Cortex of kidney (tissue), 1 donor: ENCODE measurements around the gene AMPH.

Experiments
- DNase-seq: peaks from one replicate; lab custom pipeline; 2025; lab: John Stamatoyannopoulos, UW

AMPH gene

GRCh38 chr7:38542156-38542555 lies 89.0 kb downstream of the AMPH start:
- no peak for DNase-seq

- no peak for DNase-seq
Observed at GRCh38 chr7:38541440-38541839, 89.7 kb downstream of the AMPH start.

DNA sequence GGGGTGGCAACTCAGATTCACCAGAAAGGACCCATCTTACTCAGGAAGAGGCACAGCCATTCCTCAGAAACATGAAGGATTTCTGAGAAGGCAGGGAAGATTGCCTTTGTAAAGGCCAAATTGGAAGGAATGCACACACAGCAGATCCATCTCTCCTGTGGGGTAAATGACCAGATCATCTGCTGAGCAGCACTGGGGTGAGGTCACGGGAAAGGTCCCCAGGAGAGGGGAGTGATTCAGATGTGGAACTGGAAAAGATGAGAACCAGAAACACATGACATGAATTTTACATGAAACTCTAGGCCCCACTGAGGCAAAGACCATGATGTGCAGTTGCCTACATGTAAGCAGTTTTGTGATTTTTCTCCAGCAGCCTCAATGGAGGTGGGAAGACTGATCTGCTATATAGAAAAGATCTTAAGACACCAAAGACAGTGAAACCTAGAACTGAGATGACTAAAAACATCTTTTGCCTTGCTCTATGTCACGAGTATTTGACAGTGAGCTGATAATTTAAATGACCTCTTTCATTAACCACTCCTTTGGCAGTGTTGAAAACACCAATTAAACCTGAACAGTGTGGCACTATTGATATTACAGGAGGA lies 91.6 kb downstream of the AMPH start:
- DNase-seq, result no peak

GRCh38 chr7:38535073-38535472 lies 96.1 kb downstream of the AMPH start:
- no peak for DNase-seq

DNA sequence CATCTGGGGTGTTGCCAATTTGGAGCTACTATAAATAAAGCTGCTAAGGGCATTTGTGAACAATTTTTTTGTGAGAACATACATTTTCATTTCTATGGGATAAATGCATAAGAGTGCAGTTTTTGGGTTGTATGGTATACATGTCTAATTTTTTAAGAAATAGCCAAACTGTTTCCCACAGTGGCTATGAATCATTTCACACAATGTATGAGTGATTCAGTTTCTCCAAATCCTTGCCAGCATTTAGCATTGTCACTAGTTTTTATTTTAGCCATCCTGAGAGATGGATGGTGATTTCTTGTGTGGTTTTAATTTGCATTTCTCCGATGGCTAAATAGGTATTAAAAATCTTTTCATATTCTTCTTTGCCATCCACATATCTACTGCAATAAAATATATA lies 105.3 kb downstream of the AMPH start:
- DNase-seq, result no peak

DNA sequence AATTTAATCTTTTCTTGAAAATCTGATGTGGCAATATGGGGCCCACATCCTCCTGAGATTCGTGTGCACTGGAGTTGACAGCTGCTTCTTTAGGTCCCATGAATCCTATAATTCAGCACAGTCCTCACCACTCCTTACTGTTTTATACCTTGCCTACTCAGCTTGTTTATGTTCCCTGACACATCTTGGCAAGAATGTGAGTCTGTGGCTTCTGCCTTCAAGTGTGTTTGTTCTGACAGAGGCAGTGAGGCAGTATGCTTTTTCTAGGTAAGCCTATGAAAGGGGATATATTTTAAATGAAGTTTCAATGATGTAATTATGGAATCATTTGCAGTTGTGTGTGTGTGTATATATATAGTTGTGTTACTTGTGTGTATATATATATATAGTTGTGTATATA lies 106.4 kb downstream of the AMPH start:
- no peak for DNase-seq

GRCh38 chr7:38520741-38521140 lies 110.4 kb downstream of the AMPH start:
- DNase-seq, result no peak

DNA sequence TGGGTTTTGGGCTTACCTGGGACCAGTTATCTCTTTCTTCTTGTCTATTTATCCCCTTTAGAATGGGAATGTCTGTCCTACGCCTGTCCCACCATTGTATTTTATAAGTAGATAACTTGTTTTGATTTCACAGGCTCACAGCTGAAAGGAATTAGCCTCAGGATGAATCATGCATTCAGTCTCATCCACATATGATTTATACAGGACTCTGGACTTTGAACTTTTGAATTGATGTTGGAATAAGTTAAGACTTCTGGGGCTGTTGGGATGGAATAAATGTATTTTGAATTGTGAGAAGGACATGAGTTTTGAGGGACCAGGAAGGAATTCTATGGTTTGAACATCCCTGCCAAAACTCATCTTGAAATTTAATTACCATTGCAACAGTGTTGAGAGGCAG lies 112.6 kb downstream of the AMPH start:
- no peak for DNase-seq

- DNase-seq, result no peak
Observed at GRCh38 chr7:38512704-38513103, 118.5 kb downstream of the AMPH start.

GRCh38 chr7:38512291-38512690 lies 118.9 kb downstream of the AMPH start:
- no peak for DNase-seq

DNA sequence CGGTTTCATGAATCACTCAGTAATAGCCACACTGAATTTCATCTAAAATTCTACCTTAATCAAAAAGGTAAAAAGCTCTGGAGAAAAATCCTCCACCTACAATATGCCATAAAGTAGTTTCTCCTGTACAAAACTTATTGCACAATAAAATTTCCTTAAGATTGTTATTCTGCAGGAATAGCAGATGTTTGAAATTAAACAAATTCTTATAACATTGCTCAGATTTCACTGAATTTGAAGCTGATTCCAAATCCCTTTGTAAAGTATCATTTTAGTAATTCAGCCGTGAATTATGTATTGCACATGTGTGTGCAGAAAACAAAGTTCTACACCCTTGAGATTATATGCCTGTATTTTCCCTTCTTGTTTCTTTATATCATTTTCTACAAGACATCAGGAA lies 123.8 kb downstream of the AMPH start:
- no peak for DNase-seq

DNA sequence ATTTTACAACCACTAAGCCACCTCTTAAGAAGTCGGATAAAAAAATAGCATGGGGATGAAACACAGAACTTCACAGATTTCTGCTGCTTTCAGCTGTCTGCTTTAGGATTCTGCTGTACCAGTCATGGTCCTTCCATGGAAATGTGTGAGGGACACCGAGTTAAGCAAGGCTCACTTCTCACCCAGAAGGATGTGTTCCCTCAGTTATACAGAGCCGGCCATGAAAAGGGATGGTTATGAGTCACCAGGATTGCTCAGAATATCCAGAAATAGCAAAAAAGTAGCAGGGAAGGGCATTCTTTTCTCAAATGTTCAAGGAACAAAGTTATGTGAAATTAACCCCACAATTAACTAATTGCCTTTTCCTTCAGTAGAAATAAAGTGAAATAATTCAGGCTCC lies 124.4 kb downstream of the AMPH start:
- DNase-seq, result no peak

DNA sequence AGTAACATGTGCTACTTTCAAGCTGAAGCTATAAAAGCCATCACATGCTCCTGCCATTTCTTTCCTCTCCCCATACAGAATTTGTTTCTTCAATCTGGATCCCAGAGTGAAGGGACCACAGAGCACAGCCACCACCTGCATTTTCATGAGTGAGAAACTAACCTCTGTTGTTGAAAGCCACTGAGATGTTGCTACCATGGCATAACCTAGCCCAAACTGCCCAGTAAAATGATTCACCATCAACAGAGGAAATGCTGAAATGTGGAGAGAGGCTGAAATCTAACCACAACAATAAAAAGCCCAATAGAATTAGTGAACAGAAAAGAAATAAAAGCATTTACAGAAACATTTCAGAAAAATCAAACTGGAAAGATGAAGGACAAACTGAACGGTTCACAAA lies 125.2 kb downstream of the AMPH start:
- DNase-seq, result no peak

GRCh38 chr7:38504684-38505083 lies 126.5 kb downstream of the AMPH start:
- DNase-seq, result no peak

DNA sequence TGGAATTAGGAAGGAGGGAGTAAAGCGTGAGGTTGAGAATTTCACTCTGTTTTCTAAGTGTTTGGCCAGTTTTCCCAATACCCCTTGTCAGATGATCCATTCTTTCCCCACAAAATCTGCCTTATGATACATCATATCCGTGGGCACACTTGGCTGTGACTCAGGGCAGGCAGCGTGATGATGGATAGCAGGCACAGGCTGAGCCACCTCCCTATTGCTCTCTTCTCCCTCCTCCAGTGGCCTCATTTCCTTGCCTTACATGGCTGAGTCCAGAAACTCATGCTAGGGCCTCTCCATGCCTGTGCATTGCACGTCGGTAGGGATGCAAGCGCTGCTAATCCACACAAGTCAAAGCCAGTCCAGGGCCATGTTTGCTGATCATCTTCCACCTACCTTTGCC lies 128.3 kb downstream of the AMPH start:
- no peak for DNase-seq

DNA sequence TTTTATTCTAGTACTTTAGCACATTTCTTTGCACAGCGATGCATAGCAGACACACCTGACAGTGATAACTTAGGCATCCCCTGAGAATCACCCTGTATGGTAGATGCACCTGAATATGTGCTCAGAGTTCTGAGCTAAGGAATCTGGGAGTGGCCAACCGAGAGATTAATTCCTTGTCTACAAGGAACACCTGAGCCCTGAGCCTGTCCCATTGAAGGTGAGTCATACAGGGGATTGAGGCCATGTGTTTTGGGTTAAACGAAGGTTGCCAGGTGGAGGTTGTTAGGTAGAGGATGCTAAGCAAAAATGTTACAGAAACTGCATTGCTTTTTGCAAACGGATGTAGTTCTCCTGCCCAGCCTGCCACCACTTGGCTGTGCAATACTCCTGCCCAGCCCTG lies 128.9 kb downstream of the AMPH start:
- no peak for DNase-seq

DNA sequence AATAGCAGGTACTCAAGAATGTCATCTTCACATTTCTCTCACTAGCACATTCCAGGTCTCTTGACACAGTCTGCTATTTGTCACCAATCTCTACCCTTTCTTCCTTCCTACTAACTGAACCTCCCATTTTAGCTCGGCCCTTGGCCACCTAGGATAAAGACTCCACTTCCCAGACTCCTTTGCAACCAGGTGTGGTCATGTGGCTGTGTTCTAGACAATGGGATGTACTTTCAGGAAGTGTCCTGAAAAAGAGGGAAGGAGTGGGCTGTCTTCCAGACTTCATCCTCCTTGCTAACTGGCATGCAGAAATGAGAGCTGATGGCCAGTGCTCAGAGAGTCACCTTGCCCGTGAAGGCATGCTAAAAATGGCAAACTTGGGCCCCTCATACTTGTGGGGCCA lies 139.2 kb downstream of the AMPH start:
- no peak for DNase-seq

DNA sequence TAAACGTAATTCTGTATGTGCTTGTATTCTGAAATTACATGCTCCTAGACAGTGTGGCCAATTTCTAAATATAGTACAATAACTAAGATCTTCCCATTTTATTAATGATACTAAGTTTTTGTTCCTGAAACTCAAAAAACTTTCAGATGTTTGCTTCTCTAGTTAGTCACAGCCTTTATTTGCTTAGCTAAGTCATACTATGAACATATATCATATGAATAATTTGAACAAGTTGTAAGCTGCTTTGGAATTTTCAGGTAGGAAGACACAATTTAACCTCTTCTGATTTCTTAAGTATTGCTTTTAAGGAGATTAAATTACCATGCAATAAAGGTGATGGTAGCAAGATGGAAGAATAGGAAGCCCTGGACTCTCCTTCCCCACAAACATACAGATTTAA lies 148.7 kb downstream of the AMPH start:
- no peak for DNase-seq

- no peak for DNase-seq
Observed at GRCh38 chr7:38481401-38481800, 149.8 kb downstream of the AMPH start.

- no peak for DNase-seq
Observed at GRCh38 chr7:38478404-38478803, 152.8 kb downstream of the AMPH start.

DNA sequence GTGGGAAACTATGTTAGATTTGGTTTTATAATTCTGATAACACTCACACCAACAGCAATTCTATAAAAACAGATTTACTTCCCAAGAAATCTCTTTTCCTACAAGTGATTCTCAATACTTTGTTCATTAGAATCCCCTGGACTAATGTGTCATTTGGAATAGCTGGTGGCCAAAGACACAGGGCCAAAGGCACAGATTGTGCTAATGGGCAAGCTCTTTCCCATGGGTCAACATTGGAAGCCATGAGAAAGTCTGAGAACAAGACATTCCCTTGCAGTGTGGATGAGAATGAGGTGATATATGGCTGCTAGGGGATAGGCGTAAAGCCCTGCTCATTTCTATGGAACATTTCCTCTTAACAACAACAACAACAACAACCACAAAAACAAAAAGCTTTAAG lies 153.8 kb downstream of the AMPH start:
- DNase-seq, result no peak

DNA sequence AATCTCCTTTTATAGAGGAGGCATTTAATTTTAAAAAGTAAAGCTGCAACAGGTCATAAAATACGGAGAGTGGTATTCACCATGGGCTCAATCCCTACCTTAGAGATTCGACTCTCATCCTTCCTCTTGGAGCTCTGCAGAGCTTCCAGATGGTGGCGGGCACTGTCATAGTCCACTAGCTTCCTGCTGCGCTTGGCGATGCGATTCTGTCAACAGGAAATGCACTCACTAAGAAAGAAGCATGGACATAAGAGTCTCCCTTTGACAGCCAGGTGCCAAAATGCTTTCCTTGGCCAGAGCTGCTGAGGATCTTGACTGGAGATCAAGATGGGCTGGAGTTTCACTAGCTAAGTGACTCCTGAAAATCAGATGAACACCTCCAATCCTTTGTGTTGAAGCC lies 154.4 kb downstream of the AMPH start:
- DNase-seq, result no peak

DNA sequence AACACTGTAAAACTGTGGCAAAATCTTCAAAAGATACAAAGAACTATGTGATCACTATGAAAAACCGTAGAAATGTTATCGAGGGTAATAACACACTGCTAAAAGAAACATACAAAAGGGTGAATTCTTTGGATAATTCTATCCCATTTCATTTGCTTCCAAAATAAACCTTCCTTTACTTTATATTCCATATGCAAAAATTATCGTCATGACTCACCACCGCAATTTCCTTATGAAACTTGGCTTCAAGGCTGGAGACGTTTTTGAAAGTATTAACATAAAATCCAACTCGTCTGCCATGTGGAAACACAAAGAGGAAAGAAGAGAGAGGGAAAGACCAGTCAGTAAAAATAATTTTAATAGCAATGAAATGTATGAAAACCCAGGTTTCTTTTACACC lies 165.2 kb downstream of the AMPH start:
- no peak for DNase-seq

DNA sequence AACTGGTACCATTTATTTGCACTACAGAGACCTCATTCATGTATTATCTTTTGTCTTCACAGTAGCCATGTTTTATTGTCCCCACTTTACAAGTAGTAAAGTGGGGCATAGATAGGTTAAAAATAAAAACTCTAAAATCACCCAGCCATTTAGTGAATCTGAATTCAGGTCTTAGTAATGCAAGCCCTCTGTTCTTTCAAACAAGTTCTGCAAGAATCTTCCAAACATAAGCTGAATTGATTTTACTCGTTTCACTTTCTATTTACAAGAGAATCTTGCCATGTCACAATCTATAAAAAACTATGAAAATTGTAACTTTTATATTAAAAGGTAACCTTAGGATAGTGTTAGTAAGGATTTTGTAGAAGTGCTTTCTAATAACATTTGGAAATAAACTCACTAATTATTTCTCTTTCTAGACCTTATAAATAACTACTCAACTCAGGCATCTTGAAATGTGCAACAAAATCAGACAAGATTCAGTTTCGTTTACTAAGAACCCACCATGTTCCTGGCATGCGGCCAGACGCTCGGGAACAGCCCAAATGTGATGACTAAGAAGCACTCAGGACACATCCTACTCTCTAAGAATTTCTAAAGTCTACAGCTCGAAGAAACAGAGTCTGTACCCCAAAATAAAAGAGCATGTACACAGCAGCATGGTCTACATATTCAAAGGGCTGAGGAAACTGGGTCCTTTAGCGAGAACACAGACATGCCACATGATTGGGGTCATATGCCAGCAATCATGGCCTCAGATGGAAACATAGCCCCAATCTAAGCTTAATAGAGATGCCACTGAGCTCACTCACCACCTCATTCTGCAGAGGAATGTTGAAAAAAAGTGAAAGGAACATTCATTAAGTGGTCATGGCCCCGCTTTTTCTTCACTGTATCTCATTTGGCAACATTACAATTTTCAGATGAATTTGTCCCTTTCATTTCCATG lies 167.6 kb downstream of the AMPH start:
- no peak for DNase-seq
